SK-N-SH (cell line): Measurements from ENCODE around the gene EOMES. TPM values are rescaled to one million over a fixed set of nuclear protein-coding genes. Genes with fewer than 3 reads are reported as not detected.

ENCODE experiments used
- CTCF ChIA-PET: fragments of 300-600, 350-600 bp; formaldehyde crosslinking; extraction: SDS; loops from one replicate; lab custom pipeline; 2021; lab: Yijun Ruan, JAX
- POLR2A ChIA-PET: fragments of 350-600 bp; sonication (Branson Sonifier 250); formaldehyde crosslinking; extraction: SDS; loops from one replicate; lab custom pipeline; 2020; ENCODE audit warnings: antibody characterized with exemption, inconsistent platforms; lab: Yijun Ruan, JAX
- DNase-seq: peaks from one replicate; pipeline ENCODE4 v3.0.0; 2012
- H2AFZ ChIP-seq: fragments of 200-600 bp; sonication (generic); 2 replicates; pipeline ENCODE4 v1.8.1; 2016; ENCODE audit warnings: antibody characterized with exemption, mild to moderate bottlenecking, low read depth
- H3F3A ChIP-seq: fragments of 200-600 bp; sonication (generic); replicated peaks from 2 replicates; pipeline ENCODE3; 2016; ENCODE audit warnings: antibody characterized with exemption, mild to moderate bottlenecking; ENCODE audit not compliant: insufficient read depth
- H3K27ac ChIP-seq, 2 experiments: fragments of 200-500 bp in 1 of 2; fragments of 200-600 bp in 1 of 2; sonication (Bioruptor generic) in 1 of 2; sonication (generic), shearing (Covaris generic) in 1 of 2; 2 replicates each; pipeline versions ENCODE4 v1.5.1 to v1.6.1; 2014 to 2016; ENCODE audit warnings: low read depth in 2 of 2, inconsistent platforms in 1 of 2, low read length in 1 of 2, mild to moderate bottlenecking in 1 of 2, mixed read lengths in 1 of 2
- H3K27me3 ChIP-seq: fragments of 200-600 bp; sonication (generic), shearing (Covaris generic); 2 replicates; pipeline ENCODE4 v1.6.1; 2016; ENCODE audit warnings: mixed run types; ENCODE audit not compliant: insufficient read depth
- H3K36me3 ChIP-seq, 2 experiments: fragments of 200-500 bp in 1 of 2; fragments of 200-600 bp in 1 of 2; sonication (Bioruptor generic) in 1 of 2; sonication (generic) in 1 of 2; replicated peaks in 1 of 2; 2 replicates each; pipeline versions ENCODE3 to v1.5.1; 2014 to 2016; ENCODE audit warnings: low read length in 1 of 2, mild to moderate bottlenecking in 1 of 2; ENCODE audit not compliant: insufficient read depth in 2 of 2, control insufficient read depth in 1 of 2
- H3K4me1 ChIP-seq, 2 experiments: fragments of 200-500 bp in 1 of 2; fragments of 200-600 bp in 1 of 2; sonication (Bioruptor generic) in 1 of 2; sonication (generic), shearing (Covaris generic) in 1 of 2; 2 replicates each; pipeline versions ENCODE4 v1.5.1 to v1.6.1; 2014 to 2016; ENCODE audit warnings: low read depth in 1 of 2, low read length in 1 of 2, mixed run types in 1 of 2; ENCODE audit not compliant: insufficient read depth in 2 of 2, control insufficient read depth in 1 of 2
- H3K4me2 ChIP-seq: fragments of 200-600 bp; sonication (generic), shearing (Covaris generic); 2 replicates; pipeline ENCODE4 v1.6.1; 2017; ENCODE audit warnings: mixed run types
- H3K4me3 ChIP-seq, 2 experiments: fragments of 200-500 bp in 1 of 2; fragments of 200-600 bp in 1 of 2; sonication (Bioruptor generic) in 1 of 2; sonication (generic), shearing (Covaris generic) in 1 of 2; 2 replicates each; pipeline versions ENCODE4 v1.5.1 to v1.8.1; 2014 to 2016; ENCODE audit warnings: low read depth in 2 of 2, inconsistent platforms in 1 of 2, low read length in 1 of 2, mild to moderate bottlenecking in 1 of 2, mixed read lengths in 1 of 2, moderate library complexity in 1 of 2
- H3K79me2 ChIP-seq: fragments of 200-600 bp; sonication (generic); 2 replicates; pipeline ENCODE4 v1.8.1; 2017; ENCODE audit warnings: mild to moderate bottlenecking; ENCODE audit not compliant: insufficient read depth
- H3K9ac ChIP-seq: fragments of 200-600 bp; sonication (generic); 2 replicates; pipeline ENCODE4 v1.6.1; 2017; ENCODE audit warnings: mixed run types
- H3K9me2 ChIP-seq: fragments of 200-600 bp; sonication (generic); 2 replicates; pipeline ENCODE4 v1.6.1; 2017; ENCODE audit warnings: mixed run types
- H3K9me3 ChIP-seq: fragments of 200-600 bp; sonication (generic); 2 replicates; pipeline ENCODE4 v1.6.1; 2017; ENCODE audit warnings: mixed run types, mild to moderate bottlenecking, moderate library complexity
- H4K20me1 ChIP-seq: fragments of 200-600 bp; sonication (generic); 2 replicates; pipeline ENCODE4 v1.6.1; 2017; ENCODE audit warnings: mild to moderate bottlenecking, mixed run types; ENCODE audit not compliant: insufficient read depth
- CHD2 ChIP-seq: fragments of 150-350 bp; IDR thresholded peaks from 2 replicates; pipeline ENCODE4 v1.6.1; 2018; ENCODE audit warnings: low read length; ENCODE audit not compliant: partially characterized antibody
- ELF1 ChIP-seq: IDR thresholded peaks from 2 replicates; pipeline ENCODE4 v1.4.0; 2012
- EZH2phosphoT487 ChIP-seq: fragments of 200-600 bp; sonication (generic); IDR thresholded peaks from 2 replicates; pipeline ENCODE4 v1.6.1; 2017; ENCODE audit warnings: low read depth, mixed run types, mild to moderate bottlenecking, antibody characterized with exemption, moderate library complexity, borderline replicate concordance
- GABPA ChIP-seq: IDR thresholded peaks from 2 replicates; pipeline ENCODE4 v1.4.0; 2012; ENCODE audit warnings: low read depth, mild to moderate bottlenecking
- GATA2 ChIP-seq: sonication (generic); formaldehyde crosslinking; IDR thresholded peaks from 2 replicates; pipeline ENCODE4 v1.5.0; 2020; ENCODE audit warnings: mild to moderate bottlenecking, missing genetic modification reagents
- JUND ChIP-seq: IDR thresholded peaks from 2 replicates; pipeline ENCODE4 v1.4.0; 2012
- MXI1 ChIP-seq: IDR thresholded peaks from 2 replicates; pipeline ENCODE4 v1.6.1; 2012; ENCODE audit warnings: mild to moderate bottlenecking, low read depth, low read length, improper control_type of control experiment
- NRF1 ChIP-seq: IDR thresholded peaks from 2 replicates; pipeline ENCODE4 v1.6.1; 2012; ENCODE audit warnings: low read depth, mild to moderate bottlenecking, low read length
- POLR2AphosphoS5 ChIP-seq: IDR thresholded peaks from 2 replicates; pipeline ENCODE4 v1.6.1; 2012; ENCODE audit warnings: low read depth, low read length
- RFX5 ChIP-seq: IDR thresholded peaks from 2 replicates; pipeline ENCODE4 v1.6.1; 2012; ENCODE audit warnings: mild to moderate bottlenecking, improper control_type of control experiment, low read length
- RXRA ChIP-seq: IDR thresholded peaks from 2 replicates; pipeline ENCODE4 v1.4.0; 2012; ENCODE audit warnings: low read depth, mild to moderate bottlenecking, borderline replicate concordance
- SMC3 ChIP-seq: IDR thresholded peaks from 2 replicates; pipeline ENCODE4 v1.6.1; 2012; ENCODE audit warnings: low read depth, low read length, improper control_type of control experiment
- TAF1 ChIP-seq: IDR thresholded peaks from 2 replicates; pipeline ENCODE4 v1.6.1; 2012; ENCODE audit warnings: low read depth, mild to moderate bottlenecking, low read length, moderate library complexity, borderline replicate concordance
- TEAD4 ChIP-seq: IDR thresholded peaks from 2 replicates; pipeline ENCODE4 v1.4.0; 2012; ENCODE audit warnings: mild to moderate bottlenecking, borderline replicate concordance; ENCODE audit not compliant: insufficient read depth
- polyA plus RNA-seq, 3 experiments: library from polyadenylated mRNA; depleted of rRNA; stranded (reverse); fragments of >200 nt; gene quantifications; 2 replicates each; pipeline ENCODE4 v1.2.3, GENCODE V29; 2012
- TF ChIP-seq, protein P1 (sequence below): IDR thresholded peaks from 2 replicates; pipeline ENCODE4; 2012
- TF ChIP-seq, protein P2 (sequence below): fragments of 150-350 bp; IDR thresholded peaks from 2 replicates; pipeline ENCODE4 v1.6.1; 2016; ENCODE audit warnings: mild to moderate bottlenecking, low read depth, low read length
- TF ChIP-seq, protein P3 (sequence below): IDR thresholded peaks from 2 replicates; pipeline ENCODE4 v1.4.0; 2012; ENCODE audit warnings: low read depth
- TF ChIP-seq, protein P4 (sequence below): IDR thresholded peaks from 2 replicates; pipeline ENCODE4 v1.4.0; 2012; ENCODE audit warnings: low read depth, borderline replicate concordance
- TF ChIP-seq, protein P5 (sequence below): fragments of 200-600 bp; sonication (generic); IDR thresholded peaks from 2 replicates; pipeline ENCODE4 v1.6.1; 2017; ENCODE audit warnings: antibody characterized with exemption, mild to moderate bottlenecking, moderate library complexity
- TF ChIP-seq, protein P6 (sequence below): fragments of 150-350 bp; IDR thresholded peaks from 2 replicates; pipeline ENCODE4 v1.6.1; 2017; ENCODE audit warnings: antibody characterized with exemption, low read length, low read depth, borderline replicate concordance

Gene EOMES
- polyA plus RNA-seq, 1 of the 3 experiments (the other 2 are of a cell fraction), result not detected

DNA sequence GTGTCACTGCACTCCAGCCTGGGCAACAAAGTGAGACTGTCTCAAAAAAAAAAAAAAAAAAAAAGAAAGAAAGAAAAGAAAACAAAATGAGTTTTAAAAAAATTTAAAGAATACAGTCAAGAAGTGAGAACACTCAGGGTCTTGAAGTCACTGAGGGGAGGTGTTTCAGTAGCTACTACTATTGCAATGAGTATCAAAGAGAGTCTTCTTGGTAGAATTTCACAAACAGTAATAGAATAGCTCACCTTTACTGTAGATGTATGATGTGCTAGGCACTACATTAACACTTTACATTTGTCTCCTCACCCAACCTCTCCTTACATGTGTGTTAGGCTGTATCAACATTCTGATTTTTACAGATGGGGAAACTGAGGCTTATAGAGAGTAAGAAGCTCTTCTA, 43.9 kb downstream of the EOMES start:
- Histone ChIP-seq H4K20me1 (no peaks in the 10 kb centered on the region), H3F3A (no peaks in the 10 kb centered on the region), H2AFZ (no peak overlapping the region), H3K4me2 (no peak overlapping the region), H3K4me3 (no peak overlapping the region), H3K27me3 (no peaks in the 10 kb centered on the region), H3K9ac (no peak overlapping the region), H3K27ac (peak overlapping the region in 1 of 2 experiments; percentile 73; a peak in 1 of 4 replicates), H3K9me3 (no peaks in the 10 kb centered on the region), H3K36me3 (no peaks in the 10 kb centered on the region), H3K79me2 (no peaks in the 10 kb centered on the region), H3K9me2 (no peaks in the 10 kb centered on the region), H3K4me1 (peaks cover 2 to 11% of the 10 kb centered on the region in 2 experiments; a peak in 1 of 4 replicates)
- CTCF ChIA-PET, result no interaction called here
- POLR2A ChIA-PET, result no interaction called here
- no peak for DNase-seq
- TF ChIP-seq GATA2 (no peak), RFX5 (no peak), ELF1 (no peak), JUND (no peak), GABPA (no peak), TEAD4 (no peak), MXI1 (no peak), NRF1 (no peak), RXRA (no peak), TAF1 (no peak), CHD2 (no peak), EZH2phosphoT487 (no peak), SMC3 (no peak), POLR2AphosphoS5 (no peak)
- TF ChIP-seq, protein P1, sequence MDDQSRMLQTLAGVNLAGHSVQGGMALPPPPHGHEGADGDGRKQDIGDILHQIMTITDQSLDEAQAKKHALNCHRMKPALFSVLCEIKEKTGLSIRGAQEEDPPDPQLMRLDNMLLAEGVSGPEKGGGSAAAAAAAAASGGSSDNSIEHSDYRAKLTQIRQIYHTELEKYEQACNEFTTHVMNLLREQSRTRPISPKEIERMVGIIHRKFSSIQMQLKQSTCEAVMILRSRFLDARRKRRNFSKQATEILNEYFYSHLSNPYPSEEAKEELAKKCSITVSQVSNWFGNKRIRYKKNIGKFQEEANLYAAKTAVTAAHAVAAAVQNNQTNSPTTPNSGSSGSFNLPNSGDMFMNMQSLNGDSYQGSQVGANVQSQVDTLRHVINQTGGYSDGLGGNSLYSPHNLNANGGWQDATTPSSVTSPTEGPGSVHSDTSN, result no peak
- TF ChIP-seq, protein P2, sequence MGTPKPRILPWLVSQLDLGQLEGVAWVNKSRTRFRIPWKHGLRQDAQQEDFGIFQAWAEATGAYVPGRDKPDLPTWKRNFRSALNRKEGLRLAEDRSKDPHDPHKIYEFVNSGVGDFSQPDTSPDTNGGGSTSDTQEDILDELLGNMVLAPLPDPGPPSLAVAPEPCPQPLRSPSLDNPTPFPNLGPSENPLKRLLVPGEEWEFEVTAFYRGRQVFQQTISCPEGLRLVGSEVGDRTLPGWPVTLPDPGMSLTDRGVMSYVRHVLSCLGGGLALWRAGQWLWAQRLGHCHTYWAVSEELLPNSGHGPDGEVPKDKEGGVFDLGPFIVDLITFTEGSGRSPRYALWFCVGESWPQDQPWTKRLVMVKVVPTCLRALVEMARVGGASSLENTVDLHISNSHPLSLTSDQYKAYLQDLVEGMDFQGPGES, result no peak
- TF ChIP-seq, protein P3, sequence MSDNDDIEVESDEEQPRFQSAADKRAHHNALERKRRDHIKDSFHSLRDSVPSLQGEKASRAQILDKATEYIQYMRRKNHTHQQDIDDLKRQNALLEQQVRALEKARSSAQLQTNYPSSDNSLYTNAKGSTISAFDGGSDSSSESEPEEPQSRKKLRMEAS, result no peak
- TF ChIP-seq, protein P4, sequence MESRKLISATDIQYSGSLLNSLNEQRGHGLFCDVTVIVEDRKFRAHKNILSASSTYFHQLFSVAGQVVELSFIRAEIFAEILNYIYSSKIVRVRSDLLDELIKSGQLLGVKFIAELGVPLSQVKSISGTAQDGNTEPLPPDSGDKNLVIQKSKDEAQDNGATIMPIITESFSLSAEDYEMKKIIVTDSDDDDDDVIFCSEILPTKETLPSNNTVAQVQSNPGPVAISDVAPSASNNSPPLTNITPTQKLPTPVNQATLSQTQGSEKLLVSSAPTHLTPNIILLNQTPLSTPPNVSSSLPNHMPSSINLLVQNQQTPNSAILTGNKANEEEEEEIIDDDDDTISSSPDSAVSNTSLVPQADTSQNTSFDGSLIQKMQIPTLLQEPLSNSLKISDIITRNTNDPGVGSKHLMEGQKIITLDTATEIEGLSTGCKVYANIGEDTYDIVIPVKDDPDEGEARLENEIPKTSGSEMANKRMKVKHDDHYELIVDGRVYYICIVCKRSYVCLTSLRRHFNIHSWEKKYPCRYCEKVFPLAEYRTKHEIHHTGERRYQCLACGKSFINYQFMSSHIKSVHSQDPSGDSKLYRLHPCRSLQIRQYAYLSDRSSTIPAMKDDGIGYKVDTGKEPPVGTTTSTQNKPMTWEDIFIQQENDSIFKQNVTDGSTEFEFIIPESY, result no peak
- TF ChIP-seq, protein P5, sequence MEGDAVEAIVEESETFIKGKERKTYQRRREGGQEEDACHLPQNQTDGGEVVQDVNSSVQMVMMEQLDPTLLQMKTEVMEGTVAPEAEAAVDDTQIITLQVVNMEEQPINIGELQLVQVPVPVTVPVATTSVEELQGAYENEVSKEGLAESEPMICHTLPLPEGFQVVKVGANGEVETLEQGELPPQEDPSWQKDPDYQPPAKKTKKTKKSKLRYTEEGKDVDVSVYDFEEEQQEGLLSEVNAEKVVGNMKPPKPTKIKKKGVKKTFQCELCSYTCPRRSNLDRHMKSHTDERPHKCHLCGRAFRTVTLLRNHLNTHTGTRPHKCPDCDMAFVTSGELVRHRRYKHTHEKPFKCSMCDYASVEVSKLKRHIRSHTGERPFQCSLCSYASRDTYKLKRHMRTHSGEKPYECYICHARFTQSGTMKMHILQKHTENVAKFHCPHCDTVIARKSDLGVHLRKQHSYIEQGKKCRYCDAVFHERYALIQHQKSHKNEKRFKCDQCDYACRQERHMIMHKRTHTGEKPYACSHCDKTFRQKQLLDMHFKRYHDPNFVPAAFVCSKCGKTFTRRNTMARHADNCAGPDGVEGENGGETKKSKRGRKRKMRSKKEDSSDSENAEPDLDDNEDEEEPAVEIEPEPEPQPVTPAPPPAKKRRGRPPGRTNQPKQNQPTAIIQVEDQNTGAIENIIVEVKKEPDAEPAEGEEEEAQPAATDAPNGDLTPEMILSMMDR, result no peak
- TF ChIP-seq, protein P6, sequence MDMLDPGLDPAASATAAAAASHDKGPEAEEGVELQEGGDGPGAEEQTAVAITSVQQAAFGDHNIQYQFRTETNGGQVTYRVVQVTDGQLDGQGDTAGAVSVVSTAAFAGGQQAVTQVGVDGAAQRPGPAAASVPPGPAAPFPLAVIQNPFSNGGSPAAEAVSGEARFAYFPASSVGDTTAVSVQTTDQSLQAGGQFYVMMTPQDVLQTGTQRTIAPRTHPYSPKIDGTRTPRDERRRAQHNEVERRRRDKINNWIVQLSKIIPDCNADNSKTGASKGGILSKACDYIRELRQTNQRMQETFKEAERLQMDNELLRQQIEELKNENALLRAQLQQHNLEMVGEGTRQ, result no peak
